ENCODE data around the gene PLSCR2. TPM values are rescaled to one million over a fixed set of nuclear protein-coding genes. Genes with fewer than 3 reads are reported as not detected.

The PLSCR2 gene
- total RNA-seq, 1 experiment from 2014 or later: not detected

DNA sequence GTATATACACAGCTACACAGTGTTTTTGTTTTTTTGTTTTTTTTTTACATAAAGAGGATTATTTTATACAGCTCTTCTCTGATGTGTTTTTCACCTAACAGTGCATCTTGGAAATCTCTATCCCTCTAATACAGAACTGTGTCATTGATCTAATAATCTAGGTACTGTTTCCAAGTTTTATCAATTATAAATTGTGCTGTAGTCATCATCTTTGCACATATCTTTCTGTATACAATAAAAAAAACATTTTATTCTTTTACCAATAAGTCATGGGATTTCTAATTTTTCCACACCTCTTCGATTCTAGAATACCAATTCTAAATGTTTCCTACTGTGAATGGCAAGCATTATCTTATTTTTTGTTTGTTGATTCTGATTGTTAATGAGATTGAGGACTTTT lies 1.7 kb upstream of the PLSCR2 start:
- no peak overlapping the region for H3K27ac ChIP-seq (ENCODE audit: low read depth, low read length, poor library complexity, severe bottlenecking)
- TF ChIP-seq EZH2 (IDR thresholded peaks at IDR 0.05; ENCODE audit: borderline replicate concordance, low read depth, low read length, poor library complexity, severe bottlenecking): no peak
- TF ChIP-seq, protein P1, sequence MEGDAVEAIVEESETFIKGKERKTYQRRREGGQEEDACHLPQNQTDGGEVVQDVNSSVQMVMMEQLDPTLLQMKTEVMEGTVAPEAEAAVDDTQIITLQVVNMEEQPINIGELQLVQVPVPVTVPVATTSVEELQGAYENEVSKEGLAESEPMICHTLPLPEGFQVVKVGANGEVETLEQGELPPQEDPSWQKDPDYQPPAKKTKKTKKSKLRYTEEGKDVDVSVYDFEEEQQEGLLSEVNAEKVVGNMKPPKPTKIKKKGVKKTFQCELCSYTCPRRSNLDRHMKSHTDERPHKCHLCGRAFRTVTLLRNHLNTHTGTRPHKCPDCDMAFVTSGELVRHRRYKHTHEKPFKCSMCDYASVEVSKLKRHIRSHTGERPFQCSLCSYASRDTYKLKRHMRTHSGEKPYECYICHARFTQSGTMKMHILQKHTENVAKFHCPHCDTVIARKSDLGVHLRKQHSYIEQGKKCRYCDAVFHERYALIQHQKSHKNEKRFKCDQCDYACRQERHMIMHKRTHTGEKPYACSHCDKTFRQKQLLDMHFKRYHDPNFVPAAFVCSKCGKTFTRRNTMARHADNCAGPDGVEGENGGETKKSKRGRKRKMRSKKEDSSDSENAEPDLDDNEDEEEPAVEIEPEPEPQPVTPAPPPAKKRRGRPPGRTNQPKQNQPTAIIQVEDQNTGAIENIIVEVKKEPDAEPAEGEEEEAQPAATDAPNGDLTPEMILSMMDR (conservative IDR thresholded peaks at IDR 0.05; ENCODE audit: low read depth, low read length): no peak
- CTCF ChIA-PET: no interaction called here
- no TSS peak for BruUV-seq (replicated peaks)
- H3K9me3 ChIP-seq (ENCODE audit: low read depth, low read length, poor library complexity, severe bottlenecking): no peaks in the 10 kb centered on the region
- intact Hi-C loops (cut with micrococcal nuclease; ENCODE audit: unreplicated experiment): no loop called here
- H3K36me3 ChIP-seq (ENCODE audit: insufficient read depth, low read length, poor library complexity, severe bottlenecking): no peaks in the 10 kb centered on the region
- H3K4me1 ChIP-seq (ENCODE audit: insufficient read depth, low read length, poor library complexity, severe bottlenecking): no peaks in the 10 kb centered on the region
- no peak for DNase-seq (ENCODE audit: low spot score)
- H3K4me3 ChIP-seq (ENCODE audit: low read depth, low read length, poor library complexity, severe bottlenecking): no peak overlapping the region
- no peaks in the 10 kb centered on the region for H3K27me3 ChIP-seq (replicated peaks; ENCODE audit: insufficient read depth, low read depth, low read length, poor library complexity)
- POLR2A ChIA-PET (ENCODE audit: low non-redundant PET): no interaction called here

DNA sequence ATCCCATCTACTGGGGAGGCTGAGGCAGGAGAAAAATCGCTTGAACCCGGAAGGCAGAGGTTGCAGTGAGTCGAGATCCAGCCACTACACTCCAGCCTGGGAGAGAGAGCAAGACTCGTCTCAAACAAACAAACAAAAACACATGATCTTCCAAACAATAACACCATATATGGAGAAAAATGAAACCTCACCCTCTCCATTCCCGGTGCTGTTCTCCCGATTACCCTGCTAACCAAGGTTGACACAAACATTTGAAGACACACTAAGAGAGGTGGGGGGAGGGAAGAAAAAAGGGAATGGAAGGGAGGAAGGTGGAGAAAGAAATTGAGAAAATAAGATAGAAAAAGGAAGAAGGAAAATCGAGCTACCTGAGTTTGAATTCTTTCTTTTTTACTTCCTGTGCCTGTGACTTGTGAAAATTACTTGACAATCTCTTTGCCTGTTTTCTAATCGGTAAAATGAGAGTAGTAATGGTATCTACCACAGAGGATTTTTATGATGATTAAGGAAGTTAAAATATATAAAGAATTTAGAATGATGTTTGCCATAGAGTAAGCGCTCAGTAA lies 1.1 kb upstream of the PLSCR2 start:
- Histone ChIP-seq H3K9me3 (ENCODE audit: low read depth, low read length, poor library complexity, severe bottlenecking) (no peaks in the 10 kb centered on the region), H3K27me3 (replicated peaks; ENCODE audit: insufficient read depth, low read depth, low read length, poor library complexity) (no peaks in the 10 kb centered on the region), H3K4me3 (ENCODE audit: low read depth, low read length, poor library complexity, severe bottlenecking) (no peak overlapping the region), H3K36me3 (ENCODE audit: insufficient read depth, low read length, poor library complexity, severe bottlenecking) (no peaks in the 10 kb centered on the region), H3K27ac (ENCODE audit: low read depth, low read length, poor library complexity, severe bottlenecking) (no peak overlapping the region), H3K4me1 (ENCODE audit: insufficient read depth, low read length, poor library complexity, severe bottlenecking) (no peaks in the 10 kb centered on the region)
- CTCF ChIA-PET: no interaction called here
- intact Hi-C loops (cut with micrococcal nuclease; ENCODE audit: unreplicated experiment): no loop called here
- POLR2A ChIA-PET (ENCODE audit: low non-redundant PET): no interaction called here
- no TSS peak for BruUV-seq (replicated peaks)
- TF ChIP-seq EZH2 (IDR thresholded peaks at IDR 0.05; ENCODE audit: borderline replicate concordance, low read depth, low read length, poor library complexity, severe bottlenecking): no peak
- TF ChIP-seq, protein P1 (conservative IDR thresholded peaks at IDR 0.05; ENCODE audit: low read depth, low read length): no peak
- no peak for DNase-seq (ENCODE audit: low spot score)

DNA sequence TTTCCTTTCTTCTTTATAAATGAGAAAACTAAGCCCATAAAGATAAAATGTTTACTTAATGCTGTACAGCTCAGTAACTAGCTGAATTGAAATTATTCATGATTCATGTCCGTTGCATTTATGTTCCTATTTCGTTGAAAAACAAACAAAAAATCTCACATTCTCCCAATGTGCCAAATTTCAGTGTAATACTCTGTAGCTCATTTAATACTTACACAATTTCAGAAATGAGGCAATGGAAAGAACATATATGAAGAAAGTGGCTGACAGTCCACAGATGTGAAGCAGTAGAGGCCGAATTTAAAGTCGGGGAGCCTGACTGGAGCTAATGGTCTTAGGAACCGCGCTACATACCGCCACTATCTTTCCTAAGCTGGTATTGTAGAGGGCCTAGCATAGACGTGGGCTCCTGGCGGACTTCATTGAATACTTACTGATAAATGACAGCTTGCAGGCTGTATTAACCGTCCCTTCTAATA lies 651 bp downstream of the PLSCR2 start:
- TF ChIP-seq EZH2 (IDR thresholded peaks at IDR 0.05; ENCODE audit: borderline replicate concordance, low read depth, low read length, poor library complexity, severe bottlenecking): no peak
- TF ChIP-seq, protein P1 (conservative IDR thresholded peaks at IDR 0.05; ENCODE audit: low read depth, low read length): no peak
- Histone ChIP-seq H3K36me3 (ENCODE audit: insufficient read depth, low read length, poor library complexity, severe bottlenecking) (no peaks in the 10 kb centered on the region), H3K4me3 (ENCODE audit: low read depth, low read length, poor library complexity, severe bottlenecking) (no peak overlapping the region), H3K4me1 (ENCODE audit: insufficient read depth, low read length, poor library complexity, severe bottlenecking) (no peaks in the 10 kb centered on the region), H3K9me3 (ENCODE audit: low read depth, low read length, poor library complexity, severe bottlenecking) (no peaks in the 10 kb centered on the region), H3K27me3 (replicated peaks; ENCODE audit: insufficient read depth, low read depth, low read length, poor library complexity) (no peaks in the 10 kb centered on the region), H3K27ac (ENCODE audit: low read depth, low read length, poor library complexity, severe bottlenecking) (no peak overlapping the region)
- no peak for DNase-seq (ENCODE audit: low spot score)
- CTCF ChIA-PET: no interaction called here
- BruUV-seq (replicated peaks): no TSS peak
- intact Hi-C loops (cut with micrococcal nuclease; ENCODE audit: unreplicated experiment): no loop called here
- POLR2A ChIA-PET (ENCODE audit: low non-redundant PET): interaction anchor here (0.6 kb wide), 1 partner anchor 64 kb away, joined by 3 read pairs; no protein-coding TSS in a partner anchor
